HepG2 (cell line): ENCODE data around the gene AP4E1. TPM values are rescaled to one million over a fixed set of nuclear protein-coding genes. Genes with fewer than 3 reads are reported as not detected.

Source experiments
- CAMTA2 ChIP-seq: sonication (generic); formaldehyde crosslinking; IDR thresholded peaks from 2 replicates; pipeline ENCODE4 v1.4.0; 2020; ENCODE audit warnings: mild to moderate bottlenecking, missing genetic modification reagents, borderline replicate concordance
- CBFB ChIP-seq: sonication (generic); formaldehyde crosslinking; IDR thresholded peaks from 2 replicates; pipeline ENCODE4 v1.4.0; 2020; ENCODE audit warnings: missing genetic modification reagents
- FOXC1 ChIP-seq: sonication (generic); formaldehyde crosslinking; IDR thresholded peaks from 2 replicates; pipeline ENCODE4 v1.8.0; 2022; ENCODE audit warnings: mild to moderate bottlenecking, missing genetic modification reagents, borderline replicate concordance
- FOXO1 ChIP-seq: sonication (generic); formaldehyde crosslinking; IDR thresholded peaks from 2 replicates; pipeline ENCODE4 v1.4.0; 2020; ENCODE audit warnings: missing genetic modification reagents
- HMG20B ChIP-seq: conservative IDR thresholded peaks from 2 replicates; pipeline ENCODE4 v1.6.1; 2016; ENCODE audit warnings: missing genetic modification reagents, missing compliant biosample characterization
- HOXD1 ChIP-seq: sonication (generic); formaldehyde crosslinking; IDR thresholded peaks from 2 replicates; pipeline ENCODE4 v1.5.0; 2020; ENCODE audit warnings: missing genetic modification reagents
- MIER3 ChIP-seq: IDR thresholded peaks from 2 replicates; pipeline ENCODE4 v1.6.1; 2016; ENCODE audit warnings: missing compliant biosample characterization, borderline replicate concordance
- MTA1 ChIP-seq: sonication (generic); formaldehyde crosslinking; IDR thresholded peaks from 2 replicates; pipeline ENCODE4 v1.4.0; 2020; ENCODE audit warnings: missing genetic modification reagents, mild to moderate bottlenecking, borderline replicate concordance
- NFE2 ChIP-seq: sonication (generic); formaldehyde crosslinking; IDR thresholded peaks from 2 replicates; pipeline ENCODE4 v1.4.0; 2020; ENCODE audit warnings: missing genetic modification reagents
- NFIC ChIP-seq: IDR thresholded peaks from 2 replicates; pipeline ENCODE4 v1.6.1; 2012; ENCODE audit warnings: mild to moderate bottlenecking, low read length, inconsistent platforms
- NR2C2 ChIP-seq: sonication (generic); formaldehyde crosslinking; IDR thresholded peaks from 2 replicates; pipeline ENCODE4 v1.4.0; 2020; ENCODE audit warnings: missing genetic modification reagents, mild to moderate bottlenecking, moderate library complexity, borderline replicate concordance
- PRMT3 ChIP-seq: sonication (generic); formaldehyde crosslinking; IDR thresholded peaks from 2 replicates; pipeline ENCODE4 v1.8.1; 2022; ENCODE audit warnings: low read depth, mild to moderate bottlenecking, moderate library complexity, missing genetic modification reagents, borderline replicate concordance
- SMAD9 ChIP-seq: sonication (generic); formaldehyde crosslinking; IDR thresholded peaks from 2 replicates; pipeline ENCODE4 v1.5.1; 2020; ENCODE audit warnings: mild to moderate bottlenecking, missing genetic modification reagents
- XRCC5 ChIP-seq: fragments of 200-400 bp; formaldehyde crosslinking; optimal IDR thresholded peaks from 2 replicates; pipeline ENCODE3; 2017; ENCODE audit warnings: mild to moderate bottlenecking, low read length
- ZFP41 ChIP-seq: sonication (generic); formaldehyde crosslinking; IDR thresholded peaks from 2 replicates; pipeline ENCODE4 v1.4.0; 2020; ENCODE audit warnings: mild to moderate bottlenecking, missing genetic modification reagents, borderline replicate concordance
- ZKSCAN1 ChIP-seq: fragments of 150-350 bp; IDR thresholded peaks from 2 replicates; pipeline ENCODE4 v1.6.1; 2014; ENCODE audit warnings: low read length
- ZNF546 ChIP-seq: sonication (generic); formaldehyde crosslinking; conservative IDR thresholded peaks from 2 replicates; pipeline ENCODE4 v1.8.1; 2023; ENCODE audit warnings: mild to moderate bottlenecking, missing genetic modification reagents
- ZNF556 ChIP-seq: sonication (generic); formaldehyde crosslinking; IDR thresholded peaks from 2 replicates; pipeline ENCODE4 v1.4.0; 2020; ENCODE audit warnings: mild to moderate bottlenecking, missing genetic modification reagents, borderline replicate concordance
- ZNF569 ChIP-seq: sonication (generic); formaldehyde crosslinking; IDR thresholded peaks from 2 replicates; pipeline ENCODE4 v1.5.0; 2020; ENCODE audit warnings: mild to moderate bottlenecking, missing genetic modification reagents, moderate library complexity, borderline replicate concordance
- ZNF629 ChIP-seq: sonication (generic); formaldehyde crosslinking; conservative IDR thresholded peaks from 2 replicates; pipeline ENCODE4 v1.5.0; 2020; ENCODE audit warnings: missing genetic modification reagents
- ZNF891 ChIP-seq: sonication (generic); formaldehyde crosslinking; IDR thresholded peaks from 2 replicates; pipeline ENCODE4 v1.5.0; 2020; ENCODE audit warnings: mild to moderate bottlenecking, missing genetic modification reagents
- polyA plus RNA-seq, 8 experiments: library from polyadenylated mRNA; depleted of rRNA in 3 of 8; stranded (reverse) in 7 of 8; unstranded in 1 of 8; fragments of >200 nt; fragmentation: Illumina TruSeq in 4 of 8; extraction: Trizol in 4 of 8; gene quantifications; 2 replicates each; pipeline versions ENCODE4 v1.2.1 to v1.2.3, GENCODE V29; 2011 to 2016; ENCODE audit warnings: low read depth in 4 of 8, missing spikeins in 1 of 8, mixed read lengths in 1 of 8; ENCODE audit not compliant: insufficient read depth in 1 of 8
- total RNA-seq, 5 experiments: library from RNA; depleted of rRNA; stranded (reverse); fragments of >200 nt; fragmentation: Illumina TruSeq; extraction: Trizol; gene quantifications; 2 replicates each; pipeline ENCODE4 v1.2.3, GENCODE V29; 2016; ENCODE audit warnings: low read depth in 1 of 5
- TF ChIP-seq, protein P1 (sequence below): fragments of 450-650 bp; IDR thresholded peaks from 2 replicates; pipeline ENCODE4 v1.6.1; 2017; ENCODE audit warnings: mild to moderate bottlenecking
- TF ChIP-seq, protein P2 (sequence below): sonication (generic); formaldehyde crosslinking; IDR thresholded peaks from 2 replicates; pipeline ENCODE4 v1.4.0; 2020; ENCODE audit warnings: missing genetic modification reagents

AP4E1 gene
- total and polyA plus RNA-seq, 2 of the 13 experiments (the other 11 are each of a cell fraction or from before 2014, with no cell fraction given), result 2.2 to 7.8 TPM

DNA sequence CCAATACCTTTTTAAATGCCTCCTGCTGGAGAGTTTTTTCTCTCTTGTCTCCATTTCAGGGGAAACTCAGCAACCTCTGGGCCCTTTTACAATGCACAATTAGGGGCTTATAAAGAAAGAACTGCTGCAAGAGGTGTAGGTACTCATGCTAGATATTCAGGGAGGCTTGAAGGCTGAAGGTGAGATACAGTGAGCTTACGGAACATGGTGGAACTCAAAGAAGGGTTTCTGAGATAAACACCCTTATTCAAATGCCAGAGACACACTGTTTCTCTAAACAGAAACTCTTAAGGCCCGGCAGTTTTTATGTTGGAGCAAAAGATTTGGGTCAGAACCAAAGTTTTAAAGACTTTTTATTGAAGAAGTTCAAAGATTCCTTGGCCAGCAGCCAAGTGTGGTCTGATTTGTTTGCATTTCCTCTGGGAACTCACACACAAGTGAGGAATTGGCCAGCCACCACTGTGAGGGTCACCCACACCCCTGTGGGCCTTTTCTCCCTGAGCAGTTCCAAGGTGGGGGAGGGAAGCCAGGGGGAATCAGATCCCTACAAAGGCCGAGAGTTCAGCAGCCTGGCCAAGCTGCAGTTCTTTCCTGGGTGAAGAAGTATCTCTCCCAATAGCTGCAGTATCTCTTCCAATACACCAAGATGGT is 138.4 kb downstream of the AP4E1 start (continued):
- TF ChIP-seq XRCC5 (peak; percentile 70), MTA1 (CRISPR knock-in tag) (peak; percentile 63; the same call in 1 of the 2 replicates), SMAD9 (CRISPR knock-in tag) (no peak), PRMT3 (CRISPR knock-in tag) (no peak), NFE2 (CRISPR knock-in tag) (no peak), CAMTA2 (no peak), NR2C2 (CRISPR knock-in tag) (0 out of 2 replicates have a peak, but pooled peaks have one; percentile 8), ZNF569 (CRISPR knock-in tag) (no peak), HOXD1 (no peak), CBFB (CRISPR knock-in tag) (no peak), HMG20B (0 out of 2 replicates have a peak, but pooled peaks have one; percentile 53), ZFP41 (CRISPR knock-in tag) (no peak), ZKSCAN1 (no peak), ZNF891 (CRISPR knock-in tag) (no peak), FOXC1 (CRISPR knock-in tag) (no peak), FOXO1 (no peak), ZNF546 (CRISPR knock-in tag) (no peak), ZNF629 (no peak), MIER3 (CRISPR knock-in tag) (no peak), NFIC (peak; percentile 81), ZNF556 (CRISPR knock-in tag) (peak; percentile 31; the same call in 1 of the 2 replicates)
- TF ChIP-seq, protein P1, sequence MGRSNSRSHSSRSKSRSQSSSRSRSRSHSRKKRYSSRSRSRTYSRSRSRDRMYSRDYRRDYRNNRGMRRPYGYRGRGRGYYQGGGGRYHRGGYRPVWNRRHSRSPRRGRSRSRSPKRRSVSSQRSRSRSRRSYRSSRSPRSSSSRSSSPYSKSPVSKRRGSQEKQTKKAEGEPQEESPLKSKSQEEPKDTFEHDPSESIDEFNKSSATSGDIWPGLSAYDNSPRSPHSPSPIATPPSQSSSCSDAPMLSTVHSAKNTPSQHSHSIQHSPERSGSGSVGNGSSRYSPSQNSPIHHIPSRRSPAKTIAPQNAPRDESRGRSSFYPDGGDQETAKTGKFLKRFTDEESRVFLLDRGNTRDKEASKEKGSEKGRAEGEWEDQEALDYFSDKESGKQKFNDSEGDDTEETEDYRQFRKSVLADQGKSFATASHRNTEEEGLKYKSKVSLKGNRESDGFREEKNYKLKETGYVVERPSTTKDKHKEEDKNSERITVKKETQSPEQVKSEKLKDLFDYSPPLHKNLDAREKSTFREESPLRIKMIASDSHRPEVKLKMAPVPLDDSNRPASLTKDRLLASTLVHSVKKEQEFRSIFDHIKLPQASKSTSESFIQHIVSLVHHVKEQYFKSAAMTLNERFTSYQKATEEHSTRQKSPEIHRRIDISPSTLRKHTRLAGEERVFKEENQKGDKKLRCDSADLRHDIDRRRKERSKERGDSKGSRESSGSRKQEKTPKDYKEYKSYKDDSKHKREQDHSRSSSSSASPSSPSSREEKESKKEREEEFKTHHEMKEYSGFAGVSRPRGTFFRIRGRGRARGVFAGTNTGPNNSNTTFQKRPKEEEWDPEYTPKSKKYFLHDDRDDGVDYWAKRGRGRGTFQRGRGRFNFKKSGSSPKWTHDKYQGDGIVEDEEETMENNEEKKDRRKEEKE, result no peak
- TF ChIP-seq, protein P2, sequence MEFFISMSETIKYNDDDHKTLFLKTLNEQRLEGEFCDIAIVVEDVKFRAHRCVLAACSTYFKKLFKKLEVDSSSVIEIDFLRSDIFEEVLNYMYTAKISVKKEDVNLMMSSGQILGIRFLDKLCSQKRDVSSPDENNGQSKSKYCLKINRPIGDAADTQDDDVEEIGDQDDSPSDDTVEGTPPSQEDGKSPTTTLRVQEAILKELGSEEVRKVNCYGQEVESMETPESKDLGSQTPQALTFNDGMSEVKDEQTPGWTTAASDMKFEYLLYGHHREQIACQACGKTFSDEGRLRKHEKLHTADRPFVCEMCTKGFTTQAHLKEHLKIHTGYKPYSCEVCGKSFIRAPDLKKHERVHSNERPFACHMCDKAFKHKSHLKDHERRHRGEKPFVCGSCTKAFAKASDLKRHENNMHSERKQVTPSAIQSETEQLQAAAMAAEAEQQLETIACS (CRISPR knock-in tag), result no peak
